Suppressor macrophage treated with lipopolysaccharide for 1 hour (primary cell): Measurements from ENCODE around the gene SEBOX.
A peak's percentile ranks its signal among the peaks of the same experiment; 100 is the strongest.

ENCODE experiments used
- DNase-seq, 3 donors: peaks; one replicate each; pipeline ENCODE4 v3.0.0-alpha.2; 2020 to 2022

The SEBOX gene

GRCh38 chr17:28364665-28365363 lies at the start of gene SEBOX:
TSS of gene SEBOX (minus strand) at chr17:28365199. CDS start at chr17:28365151, 48 bp downstream.
- DNase-seq, result no peak

GRCh38 chr17:28413804-28414203 lies 48.8 kb upstream of the SEBOX start:
- no peak for DNase-seq

GRCh38 chr17:28412099-28412498 lies 47.1 kb upstream of the SEBOX start:
- DNase-seq, result no peak

GRCh38 chr17:28407974-28408306 lies 42.9 kb upstream of the SEBOX start:
- no peak for DNase-seq

DNA sequence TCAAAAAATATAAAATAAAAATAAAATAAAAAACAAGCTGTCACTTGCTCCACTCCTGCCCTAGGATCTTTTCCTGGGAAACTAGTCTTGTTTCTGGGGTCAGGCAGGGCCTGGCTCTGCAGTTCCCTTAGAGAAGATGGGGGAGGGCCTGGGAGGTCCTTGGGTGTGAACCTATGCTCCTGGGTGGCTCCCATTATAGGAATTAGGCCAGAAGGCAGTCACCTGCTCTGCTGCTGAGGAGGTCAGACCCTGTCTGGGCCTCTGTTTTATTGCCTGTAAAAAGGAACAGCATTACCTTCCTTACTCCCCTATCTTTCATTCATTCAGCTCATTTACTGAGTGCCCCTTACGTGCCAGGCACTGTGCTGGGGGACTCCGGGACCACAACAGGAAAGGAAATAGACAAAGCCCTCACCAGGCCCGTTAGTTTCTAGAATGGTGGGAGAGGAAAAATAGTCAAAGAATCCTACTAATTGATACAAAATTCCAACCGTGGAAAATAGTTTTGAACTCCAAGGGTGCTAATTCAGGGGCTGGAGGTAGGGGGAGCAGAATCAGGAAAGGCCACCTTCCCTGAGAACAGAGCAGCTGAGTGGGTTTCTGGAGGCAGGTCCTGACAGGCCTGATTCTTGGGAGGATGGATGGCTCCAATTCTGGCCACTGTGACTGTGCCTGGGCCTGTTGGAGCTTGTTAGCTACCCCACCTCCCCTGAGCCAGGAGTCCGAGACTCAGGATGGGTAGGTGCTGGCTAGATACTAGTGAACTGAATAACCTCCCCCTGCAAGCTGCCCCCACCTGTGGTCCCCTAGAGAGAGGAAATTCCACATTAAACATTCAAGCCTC lies 42.4 kb upstream of the SEBOX start:
- no peak for DNase-seq

DNA sequence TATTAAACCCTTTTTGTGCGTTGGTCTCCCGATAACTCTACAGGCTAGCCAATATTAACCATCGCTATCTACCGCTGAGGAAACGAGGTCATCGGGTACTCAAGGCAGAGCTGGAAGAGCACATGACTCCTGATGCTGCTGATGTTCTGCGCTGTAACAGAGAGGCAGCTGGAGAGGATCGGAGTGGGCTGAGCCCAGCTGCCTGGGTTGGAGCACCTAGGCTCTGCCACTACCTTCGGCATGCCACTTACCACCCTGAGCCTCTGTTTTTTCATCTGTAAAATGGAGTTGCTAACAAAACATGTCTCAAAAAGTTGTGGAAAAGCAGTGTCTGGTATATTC lies 41.4 kb upstream of the SEBOX start:
- DNase-seq, result no peak

DNA sequence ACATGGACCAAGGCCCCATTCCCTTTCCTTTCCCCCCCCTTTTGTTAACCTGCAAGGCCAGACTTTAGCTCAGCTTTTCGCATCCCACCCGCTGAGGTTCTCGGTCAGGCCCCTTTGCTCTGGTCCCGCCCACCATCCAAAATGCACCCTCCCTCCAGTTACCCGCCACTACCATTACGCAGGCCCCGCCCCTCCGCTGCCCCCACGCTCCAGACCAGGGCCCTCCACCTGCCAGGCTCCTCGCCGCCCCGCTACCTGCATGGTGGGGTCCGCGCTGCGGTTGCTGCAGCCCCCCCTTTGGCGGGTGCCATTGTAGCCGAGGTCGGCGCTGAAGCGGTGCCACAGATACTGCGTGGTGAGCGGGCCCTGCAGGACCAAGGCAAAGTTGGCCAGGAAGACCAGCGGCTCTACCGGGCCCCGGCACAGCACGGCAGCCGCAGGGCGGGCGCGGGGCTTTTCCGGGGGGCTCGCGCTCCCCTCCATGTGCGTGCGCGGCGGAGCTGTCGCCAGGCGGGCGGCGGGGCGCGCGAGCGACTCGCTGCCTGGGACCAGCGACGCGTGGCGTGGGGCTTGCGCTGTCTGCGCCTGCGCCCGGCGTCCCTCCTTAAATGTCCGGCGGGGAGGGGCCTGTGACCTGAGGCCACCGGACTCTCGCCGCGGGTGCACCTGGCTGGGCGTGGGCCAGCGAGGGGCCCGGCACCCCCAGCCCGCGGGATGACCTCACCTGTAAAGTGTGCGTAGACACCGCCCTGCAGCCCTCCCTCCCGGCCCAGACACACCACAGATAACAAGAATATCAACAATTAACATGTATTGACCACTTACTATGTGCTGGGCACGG lies 40.9 kb upstream of the SEBOX start, which contains the start of gene SLC46A1:
TSS of gene SLC46A1 (minus strand) at position 581 of the 841 bp plus-strand sequence. CDS start at position 483, 98 bp downstream.
- peak; percentile 39 to 69 (median 59) for DNase-seq

GRCh38 chr17:28404812-28405570 lies 40.0 kb upstream of the SEBOX start:
- no peak for DNase-seq

GRCh38 chr17:28404461-28404811 lies 39.4 kb upstream of the SEBOX start:
- no peak for DNase-seq

GRCh38 chr17:28404007-28404406 lies 39.0 kb upstream of the SEBOX start:
- peak in 2 of 3 donors; percentile 27 to 35 for DNase-seq

GRCh38 chr17:28402844-28403243 lies 37.8 kb upstream of the SEBOX start:
- DNase-seq, result no peak

DNA sequence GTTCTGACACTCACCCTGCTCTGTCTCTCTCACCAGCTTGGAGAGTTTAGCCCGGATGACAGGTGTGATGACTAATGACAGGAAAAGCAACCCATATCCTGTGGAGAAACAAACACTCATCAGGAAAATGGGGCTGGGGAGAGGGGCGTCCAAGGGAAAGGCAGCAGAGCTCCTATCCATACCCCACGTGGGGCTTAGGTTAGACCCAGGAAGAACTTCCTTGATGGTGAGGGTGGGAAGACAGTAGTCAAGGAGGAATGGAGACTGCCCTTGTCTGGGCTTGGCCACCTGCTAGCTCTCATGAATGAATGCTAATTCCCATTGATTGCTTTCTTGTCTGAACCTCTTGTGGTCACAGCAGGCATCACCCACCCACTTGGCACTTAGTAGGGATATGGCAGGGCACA lies 37.2 kb upstream of the SEBOX start:
- DNase-seq, result no peak

DNA sequence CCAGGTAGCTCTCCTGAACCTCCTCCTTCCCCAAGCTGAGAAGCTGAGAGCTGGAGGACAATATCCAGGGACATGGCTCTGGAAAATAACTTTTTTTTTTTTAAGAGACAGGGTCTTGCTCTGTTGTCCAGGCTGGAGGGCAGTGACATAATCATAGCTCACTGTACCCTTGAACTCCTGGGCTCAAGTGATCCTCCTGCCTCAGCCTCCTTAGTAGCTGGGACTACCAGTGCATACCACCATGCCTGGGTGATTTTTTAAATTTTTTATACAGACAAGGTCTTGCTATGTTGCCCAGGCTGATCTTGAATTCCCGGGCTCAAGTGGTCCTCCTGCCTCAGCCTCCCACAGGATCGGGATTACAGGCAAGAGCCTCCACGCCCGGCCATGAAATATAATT lies 34.8 kb upstream of the SEBOX start:
- no peak for DNase-seq

- peak; percentile 31 to 58 (median 45) for DNase-seq
Observed at GRCh38 chr17:28398280-28398981, 33.4 kb upstream of the SEBOX start.

- no peak for DNase-seq
Observed at GRCh38 chr17:28397687-28398279, 32.8 kb upstream of the SEBOX start.

- DNase-seq, result no peak
Observed at GRCh38 chr17:28397275-28397674, 32.3 kb upstream of the SEBOX start.

DNA sequence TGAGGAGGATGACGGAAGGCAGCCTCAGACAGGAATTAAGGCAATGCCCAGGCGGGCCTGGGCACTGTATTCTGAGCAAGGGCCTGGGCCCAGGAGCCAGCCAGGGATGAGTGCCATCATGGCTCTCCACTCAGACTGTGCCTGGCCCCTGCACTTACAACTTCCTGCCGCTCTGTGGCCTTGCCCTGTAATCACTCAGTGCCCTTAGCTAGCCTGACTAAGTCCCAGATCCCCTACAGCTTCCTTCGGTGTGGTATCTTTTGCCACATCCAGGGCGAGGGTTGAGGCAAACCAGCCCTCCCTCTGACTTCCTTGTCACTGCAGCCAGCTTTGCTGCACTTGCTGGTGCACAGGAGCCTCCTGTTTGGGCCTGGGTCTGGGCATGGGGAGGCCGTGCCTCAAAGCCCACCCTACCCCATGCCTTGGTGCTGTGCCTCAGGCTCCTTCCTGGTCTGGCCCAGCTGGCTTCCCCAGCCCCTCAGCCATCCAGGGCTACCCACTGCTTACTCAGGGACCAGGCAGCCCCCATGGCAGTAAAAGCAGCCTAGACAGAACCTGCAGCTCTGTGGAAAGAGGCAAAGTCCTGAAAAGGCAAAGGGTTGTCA lies 31.7 kb upstream of the SEBOX start:
- peak in 1 of 3 donors; percentile 25 for DNase-seq

DNA sequence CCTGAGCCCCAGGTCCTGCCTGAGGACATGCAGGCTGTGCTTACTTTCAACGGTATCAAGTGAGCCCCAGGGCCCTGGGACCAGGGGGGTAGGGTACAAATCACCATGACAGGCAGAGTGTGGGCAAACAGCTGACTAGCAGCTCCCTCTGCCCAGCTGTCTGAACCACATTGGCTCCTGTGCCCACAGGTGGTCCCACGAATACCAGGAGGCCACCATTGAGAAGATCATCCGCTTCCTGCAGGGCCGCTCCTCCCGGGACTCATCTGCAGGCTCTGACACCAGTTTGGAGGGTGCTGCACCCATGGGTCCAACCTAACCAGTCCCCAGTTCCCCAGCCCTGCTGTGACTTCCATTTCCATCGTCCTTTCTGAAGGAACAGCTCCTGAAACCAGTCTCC lies 31.0 kb upstream of the SEBOX start:
- no peak for DNase-seq

- DNase-seq, result no peak
Observed at GRCh38 chr17:28395426-28395825, 30.4 kb upstream of the SEBOX start.

DNA sequence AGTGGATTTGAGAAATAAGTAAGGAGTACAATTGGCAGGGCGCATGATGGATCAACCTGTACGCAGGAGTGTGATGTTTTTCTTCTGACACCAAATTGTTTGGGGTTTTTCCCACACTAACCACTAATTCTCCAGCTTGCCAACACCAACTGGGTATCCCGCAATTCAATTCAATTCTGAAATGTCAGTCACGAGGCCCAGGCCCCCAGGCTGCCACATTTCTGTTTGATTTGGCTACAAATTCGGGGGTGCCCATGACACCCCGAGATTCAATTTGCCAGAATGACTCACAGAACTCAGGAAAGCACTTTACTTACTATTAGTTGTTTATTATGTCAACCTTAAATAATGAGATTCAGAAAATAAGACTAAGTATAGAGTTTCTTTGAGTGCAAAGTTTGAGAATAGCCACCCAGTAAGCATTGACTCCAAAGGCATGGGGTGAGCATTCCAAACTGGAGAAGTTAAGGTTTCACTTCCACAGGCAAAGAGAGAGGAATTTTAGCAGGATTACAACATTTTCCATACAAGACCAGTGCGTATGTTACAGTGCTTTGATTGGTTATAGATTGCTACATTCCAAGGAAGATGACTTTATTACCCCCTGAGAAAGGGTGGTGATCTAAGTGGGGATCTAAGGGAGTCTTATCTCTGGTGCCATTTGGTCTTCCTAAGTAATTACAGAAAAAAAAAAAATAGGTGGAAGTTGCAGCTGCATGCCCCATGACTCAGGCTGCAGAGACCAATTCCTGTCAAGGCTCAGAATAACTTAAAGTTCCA lies 29.5 kb upstream of the SEBOX start:
- DNase-seq, result peak in 1 of 3 donors; percentile 32
